Adrenal gland (tissue), 12 donors: ENCODE data around the gene PBRM1. TPM values are rescaled to one million over a fixed set of nuclear protein-coding genes. Genes with fewer than 3 reads are reported as not detected.
"Not testable (repeated sequence)": the region's sequence is repeated elsewhere in the genome, so short reads cannot be mapped to it uniquely, and the experiment has no call there.

Experiments
- DNase-seq, 7 donors: peaks; one replicate each; pipeline ENCODE4 v3.0.0-alpha.2; 2019 to 2020
- H3K27ac ChIP-seq, 5 donors: fragments of 200-600 bp; sonication (generic) in 4 of 5; 1 replicate in 3 of 5; 2 replicates in 2 of 5; pipeline versions ENCODE4 v1.5.1 to v1.8.0; 2016 to 2020; ENCODE audit warnings: mild to moderate bottlenecking in 1 of 5
- H3K27me3 ChIP-seq: fragments of 200-600 bp; 2 replicates; pipeline ENCODE4 v1.8.0; 2021
- H3K36me3 ChIP-seq, 2 donors: fragments of 200-600 bp; replicated peaks in 1 of 2; 1 replicate in 1 of 2; 2 replicates in 1 of 2; pipeline versions ENCODE4 v1.5.1 to v1.8.0; 2018 to 2022
- H3K4me1 ChIP-seq, 2 donors: fragments of 200-600 bp; replicated peaks in 1 of 2; 1 replicate in 1 of 2; 2 replicates in 1 of 2; pipeline versions ENCODE4 v1.5.1 to v1.8.0; 2018 to 2021
- H3K4me3 ChIP-seq, 4 donors: fragments of 200-600 bp; sonication (generic) in 3 of 4; one replicate each; pipeline ENCODE4 v1.5.1; 2016 to 2018
- H3K9me3 ChIP-seq, 3 donors: fragments of 200-600 bp; sonication (generic) in 1 of 3; replicated peaks in 1 of 3; 1 replicate in 2 of 3; 2 replicates in 1 of 3; pipeline versions ENCODE4 v1.5.1 to v1.8.0; 2016 to 2021
- CTCF ChIP-seq, 6 experiments: fragments of 450-650 bp in 4 of 6; fragments of 200-600 bp in 2 of 6; sonication (generic) in 1 of 6; IDR thresholded peaks; 1 replicate in 5 of 6; 2 replicates in 1 of 6; pipeline versions ENCODE4 v1.5.1 to v1.8.0; 2016 to 2021; ENCODE audit warnings: antibody characterized with exemption in 6 of 6, mild to moderate bottlenecking in 2 of 6, moderate library complexity in 1 of 6
- POLR2A ChIP-seq, 2 donors: fragments of 450-650 bp; IDR thresholded peaks; one replicate each; pipeline ENCODE4 v1.6.1; 2017; ENCODE audit warnings: antibody characterized with exemption in 2 of 2, mild to moderate bottlenecking in 2 of 2, moderate library complexity in 1 of 2
- WGBS, 4 donors: extraction: QIAGEN DNeasy Blood & Tissue Kit in 2 of 4; methylation state at CpG; one replicate each; pipeline versions ENCODE4 v1.1.5 to v1.1.7; 2013 to 2017; 5-methylcytosine and 5-hydroxymethylcytosine counted together
- intact Hi-C, 2 donors: fragments of 100-400 bp; cut with DNase I; formaldehyde crosslinking; loops; one replicate each; pipeline versions ENCODE4 v1.14.1 to v1.15.0; 2022 to 2023
- polyA plus RNA-seq, 3 donors: library from polyadenylated mRNA; stranded (reverse); fragments of 200-250 nt in 2 of 3; fragments of 350-450 nt in 1 of 3; fragmentation: Illumina TruSeq in 1 of 3; extraction: RNeasy Lipid Tissue Mini Kit (QIAGEN cat#74804) in 1 of 3; gene quantifications; one replicate each; pipeline ENCODE4 v1.2.3, GENCODE V29; 2013 to 2014
- total RNA-seq, 9 donors: library from RNA; depleted of rRNA in 4 of 9; stranded (reverse); fragments of >200 nt in 4 of 9; fragments of 120-200 nt in 1 of 9; fragmentation: NEBNext Ultra II Directional in 1 of 9; extraction: Animal tissue kit (Norgen Biotek cat#: 25700) in 1 of 9; gene quantifications; one replicate each; pipeline versions ENCODE4 v1.1.0 to v1.2.4, GENCODE V29; 2013 to 2023
- donor health status: healthy with polysubstance abuse.
- donor health status: Bipolar disorder and iron deficiency.
- donor health status: DM: yes; HTN: yes; CAD: no.
- donor health status: DM: no; HTN: no; CAD: no.
- donor health status: DM: no; HTN: no; CAD: no.
- donor health status: DM: yes; HTN: yes; CAD: no.

The PBRM1 gene
- total and polyA plus RNA-seq, 12 donors, result 4.2 to 108 (median 47.5) TPM

- intact Hi-C loops, result no loop called here
- WGBS, 4 donors, result 61 to 82% (median 80%) methylated on average over 3 to 14 of the region's 14 CpGs
- Histone ChIP-seq H3K9me3 (no peaks in the 10 kb centered on the region), H3K4me1 (peaks cover 38 to 70% of the 10 kb centered on the region in 2 donors), H3K27me3 (no peaks in the 10 kb centered on the region), H3K27ac (peak overlapping the region in 3 of 5 donors; percentile 54 to 89 (median 84)), H3K36me3 (peaks cover 0 to 50% of the 10 kb centered on the region in 2 donors), H3K4me3 (no peak overlapping the region)
- peak in 5 of 7 donors; percentile 39 to 79 (median 74) for DNase-seq
- TF ChIP-seq POLR2A (IDR thresholded peaks at IDR 0.05), result no peak
Observed at GRCh38 chr3:52527039-52527731, 158.5 kb downstream of the PBRM1 start.

- WGBS, 4 donors, result 73 to 87% (median 82%) methylated on average over 5 of the region's 5 CpGs
- peaks cover 33 to 64% of the 10 kb centered on the region in 2 donors for H3K4me1 ChIP-seq
- DNase-seq, result not testable (repeated sequence)
Observed at GRCh38 chr3:52526671-52527038, 159.1 kb downstream of the PBRM1 start.

GRCh38 chr3:52525680-52526561 lies 159.8 kb downstream of the PBRM1 start:
- intact Hi-C loops, result no loop called here
- WGBS, 4 donors, result 76 to 82% (median 79%) methylated on average over 9 of the region's 9 CpGs
- Histone ChIP-seq H3K27ac (peak overlapping the region in 3 of 5 donors; percentile 13 to 89 (median 84)), H3K4me3 (no peak overlapping the region), H3K4me1 (peaks cover 29 to 57% of the 10 kb centered on the region in 2 donors), H3K27me3 (no peaks in the 10 kb centered on the region), H3K36me3 (peaks cover 0 to 58% of the 10 kb centered on the region in 2 donors), H3K9me3 (no peaks in the 10 kb centered on the region)
- TF ChIP-seq CTCF (IDR thresholded peaks at IDR 0.05) (no peak), POLR2A (IDR thresholded peaks at IDR 0.05) (no peak)
- DNase-seq, result peak in 1 of 7 donors; percentile 22

More at GRCh38 chr3:52526671-52527038, 159.1 kb downstream of the PBRM1 start:
- H3K9me3 ChIP-seq, H3K4me3 ChIP-seq, H3K27me3 ChIP-seq, intact Hi-C loops: not testable (repeated sequence)
- H3K36me3 ChIP-seq, result peaks cover 0 to 54% of the 10 kb centered on the region in 2 donors
- peak overlapping the region in 3 of 5 donors; percentile 54 to 89 (median 84) for H3K27ac ChIP-seq

- Histone ChIP-seq H3K27me3 (no peaks in the 10 kb centered on the region), H3K27ac (peak overlapping the region in 3 of 5 donors; percentile 13 to 89 (median 84)), H3K4me3 (no peak overlapping the region), H3K36me3 (peaks cover 0 to 58% of the 10 kb centered on the region in 2 donors), H3K4me1 (peaks cover 24 to 48% of the 10 kb centered on the region in 2 donors), H3K9me3 (no peaks in the 10 kb centered on the region)
- TF ChIP-seq CTCF (IDR thresholded peaks at IDR 0.05) (no peak), POLR2A (IDR thresholded peaks at IDR 0.05) (no peak)
- WGBS, 4 donors, result 41 to 53% (median 48%) methylated on average over 17 to 34 of the region's 34 CpGs
- DNase-seq, result peak in 5 of 7 donors; percentile 51 to 67 (median 61)
- intact Hi-C loops, result loop anchor here in 1 of 2 donors (5.0 kb wide), 1 partner anchor 38 kb away; no protein-coding TSS in a partner anchor
Observed at GRCh38 chr3:52524752-52525679, 160.7 kb downstream of the PBRM1 start.
